Cardiac ventricle fibroblast (primary cell): ENCODE data around the gene SULT1A4. TPM values are rescaled to one million over a fixed set of nuclear protein-coding genes. Genes with fewer than 3 reads are reported as not detected.

ENCODE experiments used
- total RNA-seq: library from RNA; depleted of rRNA; stranded (reverse); fragments of >200 nt; gene quantifications from 2 replicates; pipeline ENCODE4 v1.2.3, GENCODE V29; 2015

The SULT1A4 gene
- total RNA-seq: 1.2 and 2.8 TPM in 2 replicates

DNA sequence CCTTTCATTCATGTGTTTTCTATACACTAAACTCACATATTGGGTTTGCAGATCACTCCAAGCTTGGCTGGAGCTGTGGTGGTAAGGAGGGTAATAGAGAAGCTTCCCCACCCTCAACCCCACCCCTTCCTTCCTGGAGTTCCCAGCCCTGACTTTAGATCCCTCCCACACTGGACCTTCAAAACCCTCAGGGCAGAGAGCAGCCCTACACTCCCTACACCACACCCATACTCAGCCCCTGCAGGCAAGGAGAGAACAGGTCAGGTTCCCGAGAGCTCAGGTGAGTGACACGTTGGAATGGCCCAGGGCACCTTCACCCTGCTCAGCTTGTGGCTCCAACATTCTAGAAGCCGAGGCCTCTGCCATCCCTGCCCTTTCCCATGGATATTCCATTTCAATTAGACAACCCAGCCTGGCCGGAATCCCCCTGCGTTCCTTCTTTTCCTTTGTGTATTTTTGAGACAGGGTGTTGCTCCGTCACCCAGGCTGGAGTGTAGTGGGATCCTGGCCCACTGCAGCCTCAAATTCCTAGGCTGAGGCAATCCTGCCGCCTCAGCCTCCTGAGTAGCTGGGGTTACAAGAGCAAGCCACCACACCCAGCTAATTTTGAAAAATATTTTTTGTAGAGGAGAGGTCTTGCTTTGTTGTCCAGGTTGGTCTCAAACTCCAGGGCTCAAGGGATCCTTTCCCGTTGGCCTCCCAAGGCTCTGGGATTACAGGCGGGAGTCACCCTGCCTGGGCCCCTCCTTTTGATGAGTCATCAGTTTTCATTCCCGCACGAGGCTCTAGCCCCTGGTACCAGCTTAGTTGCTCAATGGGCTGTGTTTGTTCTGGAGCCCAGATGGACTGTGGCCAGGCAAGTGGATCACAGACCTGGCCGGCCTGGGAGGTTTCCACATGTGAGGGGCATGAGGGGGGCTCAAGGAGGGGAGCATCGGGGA, at the start of gene SULT1A4:
Gene SULT1A4, plus strand, starts transcription at position 208 of the 941 bp plus-strand sequence. CDS start 1,473 bp downstream, outside the sequence.

DNA sequence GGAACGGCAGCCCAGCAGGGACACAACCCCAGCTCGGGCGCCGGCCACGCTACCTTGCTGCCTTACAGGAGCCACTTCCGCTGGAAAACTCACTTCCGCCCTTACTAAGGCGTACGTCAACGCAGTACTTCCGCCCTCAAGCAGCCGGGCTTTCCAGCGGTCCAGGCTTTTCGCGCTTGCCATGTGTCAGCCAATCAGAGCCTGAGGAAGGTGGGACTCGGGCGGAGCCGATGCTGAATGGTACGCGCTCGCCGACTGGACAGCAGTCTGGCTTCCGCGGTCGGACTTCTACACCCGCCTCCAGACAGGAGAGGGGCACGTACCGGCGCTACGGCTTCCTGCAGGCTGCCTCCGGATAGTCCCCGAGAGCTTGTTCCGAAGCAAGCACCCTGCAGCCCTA, 5.4 kb upstream of the SULT1A4 start, which contains the start of the genes BOLA2 and SLX1B:
Gene BOLA2, minus strand, starts transcription at position 83 of the 400 bp plus-strand sequence. CDS start 98 bp downstream, outside the sequence.
Gene SLX1B, plus strand, starts transcription at position 265 of the 400 bp plus-strand sequence.

GRCh38 chr16:29506308-29506707, 46.6 kb downstream of the SULT1A4 start, which contains the start of gene NPIPB12:
NPIPB12 (minus strand) TSS chr16:29506408.

Other genes with a start within 250 kb of the SULT1A4 start
- gene NPIPB11, start 53.2 kb upstream of the SULT1A4 start, total RNA-seq: 0.19 TPM in 1 of 2 replicates, not detected in the other
- 4.3 and 6.3 TPM in 2 replicates for gene BOLA2, start 5.6 kb upstream of the SULT1A4 start, total RNA-seq
- gene SLX1B, start 5.4 kb upstream of the SULT1A4 start, total RNA-seq: 15.3 and 16.4 TPM in 2 replicates
- 9.2 and 18.8 TPM in 2 replicates for gene NPIPB12, start 46.5 kb downstream of the SULT1A4 start, total RNA-seq
- gene SPN, start 203.3 kb downstream of the SULT1A4 start, total RNA-seq: not detected in 2 replicates
- gene QPRT, start 219.3 kb downstream of the SULT1A4 start, total RNA-seq: 4.1 and 6.0 TPM in 2 replicates